CD4-positive, alpha-beta T cell treated with Interleukin-17A for 4 hours (primary cell): ENCODE results near the gene DNM1L.

Experiments
- DNase-seq: peaks from one replicate; pipeline ENCODE4 v3.0.0-alpha.2; 2020; ENCODE audit warnings: mixed read lengths

The DNM1L gene

GRCh38 chr12:32679091-32679919 lies at the start of gene DNM1L:
Gene DNM1L, plus strand, starts transcription at chr12:32679301. Its CDS starts 63 bp downstream, at chr12:32679364.
- DNase-seq, result peak; percentile 92

DNA sequence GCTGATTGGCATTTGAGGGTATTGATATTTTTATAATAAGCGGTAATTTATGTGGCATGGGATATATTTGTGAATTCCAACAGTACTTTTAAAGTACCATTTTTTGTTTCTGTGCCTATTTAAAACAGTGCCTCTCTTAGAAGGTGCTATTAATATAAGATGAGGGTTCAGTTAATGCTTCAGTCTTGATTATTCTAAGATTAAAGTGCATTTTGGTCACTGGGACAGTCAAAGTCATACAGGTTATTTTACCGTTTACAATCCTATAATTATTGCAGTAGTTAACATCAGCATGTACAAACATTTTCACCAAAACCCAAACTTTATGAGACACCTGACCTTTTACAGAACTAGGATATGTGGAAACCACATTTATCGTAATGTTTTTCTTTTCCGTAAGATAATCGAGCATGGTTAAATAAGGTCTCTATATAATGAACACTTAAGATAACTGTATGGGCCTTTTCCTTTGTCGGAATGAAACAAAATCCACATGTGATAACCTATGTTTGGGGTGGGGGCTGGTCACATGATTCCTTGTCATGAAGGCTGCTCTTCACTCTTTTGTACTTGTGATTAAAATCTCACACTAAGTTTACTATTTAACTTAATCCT lies 37.7 kb upstream of the DNM1L start:
- no peak for DNase-seq

GRCh38 chr12:32644431-32644830 lies 34.7 kb upstream of the DNM1L start:
- DNase-seq, result no peak

DNA sequence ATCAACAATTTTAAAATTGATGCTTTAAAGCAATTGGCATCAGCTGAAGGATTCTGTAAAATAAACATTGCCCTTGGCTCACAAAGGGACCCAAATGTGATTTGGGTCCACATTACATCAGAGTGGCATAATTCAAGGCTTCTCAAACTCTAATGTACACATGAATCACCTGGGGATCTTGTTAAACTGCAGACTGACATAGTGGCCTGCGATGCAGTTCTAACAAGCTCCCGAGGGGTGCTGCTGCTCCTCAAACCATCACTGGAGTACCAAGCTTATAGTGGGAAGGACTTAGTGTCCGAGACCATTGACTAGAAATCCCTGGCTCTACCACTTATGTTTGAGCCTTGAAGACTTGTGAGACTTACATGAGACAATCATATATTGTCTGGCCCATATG lies 31.8 kb upstream of the DNM1L start:
- no peak for DNase-seq

DNA sequence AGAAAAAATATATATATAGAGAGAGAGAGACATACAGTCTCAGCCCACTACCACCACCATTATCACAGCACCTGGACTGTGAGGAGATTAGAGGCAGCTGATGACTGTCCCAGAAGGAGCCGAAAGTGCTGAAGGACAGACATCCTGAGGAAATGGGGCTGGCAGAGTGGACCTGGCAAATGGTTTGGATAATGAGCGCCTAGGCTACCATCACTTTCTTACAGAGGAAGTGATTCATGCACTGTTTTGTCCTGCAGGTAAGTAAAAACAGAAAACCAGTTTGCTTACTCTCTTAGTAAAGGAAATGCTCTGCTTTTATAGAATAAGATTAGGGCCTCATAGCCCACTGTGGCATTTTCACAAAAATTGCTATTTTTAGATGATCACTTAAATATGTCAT lies 28.6 kb upstream of the DNM1L start:
- no peak for DNase-seq

DNA sequence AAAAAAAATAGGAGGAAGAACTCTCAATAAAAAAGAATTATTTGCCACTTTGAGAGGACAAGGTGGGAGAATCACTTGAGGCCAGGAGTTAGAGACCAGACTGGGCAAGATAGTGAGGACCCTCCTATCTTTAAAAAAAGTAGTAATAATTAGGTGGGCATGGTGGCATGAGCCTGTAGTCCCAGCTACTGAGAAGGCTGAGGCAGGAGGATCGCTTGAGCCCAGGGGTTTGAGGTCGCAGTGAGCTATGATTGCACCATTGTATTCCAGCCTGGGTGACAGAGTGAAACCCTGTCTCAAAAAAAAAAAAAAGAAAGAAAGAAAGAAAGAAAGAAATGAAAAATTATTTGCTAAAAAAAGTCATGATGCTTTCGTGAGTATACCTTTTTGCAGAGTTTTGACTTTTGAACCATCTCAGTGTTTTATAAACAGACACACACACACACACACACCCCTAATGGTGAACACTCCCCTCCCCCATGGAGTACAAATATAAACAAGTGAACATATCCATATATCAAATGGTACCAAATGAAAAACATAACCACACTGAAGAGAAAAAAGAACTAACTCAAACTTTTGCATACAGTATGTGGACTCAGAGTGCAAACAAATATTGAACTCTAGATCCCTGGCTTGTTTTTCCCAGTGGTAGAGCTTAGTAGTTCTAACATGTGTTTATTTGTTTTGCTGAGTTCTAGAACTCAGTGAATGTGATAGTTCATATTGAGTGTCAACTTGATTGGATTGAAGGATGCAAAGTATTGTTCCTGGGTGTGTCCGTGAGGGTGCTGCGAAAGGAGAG lies 27.7 kb upstream of the DNM1L start:
- no peak for DNase-seq

GRCh38 chr12:32651956-32652210 lies 27.2 kb upstream of the DNM1L start:
- DNase-seq, result no peak

DNA sequence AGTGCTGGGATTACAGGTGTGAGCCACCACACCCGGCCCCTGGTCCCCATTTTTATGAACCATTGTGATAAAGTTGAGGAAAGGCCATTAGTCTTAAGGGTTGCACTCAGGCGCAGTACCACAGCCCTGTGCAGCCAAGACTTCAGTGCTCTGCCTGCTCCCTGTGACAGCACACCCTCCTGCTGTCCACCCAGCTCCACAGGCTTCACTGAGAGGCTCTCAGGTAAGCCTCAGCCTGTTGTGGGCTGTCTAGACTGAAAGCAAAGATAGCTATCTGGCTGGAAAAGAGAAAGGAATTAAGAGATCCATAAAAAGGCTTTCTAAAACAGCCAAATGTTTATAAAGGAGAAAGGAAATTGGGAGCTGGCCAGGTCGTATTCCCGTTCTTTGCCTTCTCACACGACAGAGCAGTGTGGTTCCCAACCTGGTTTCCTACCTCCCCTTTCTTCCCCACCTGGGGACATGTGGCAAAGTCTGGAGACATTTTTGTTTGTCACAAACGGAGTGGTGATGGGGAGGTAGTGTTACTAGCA lies 19.1 kb upstream of the DNM1L start:
- DNase-seq, result no peak

DNA sequence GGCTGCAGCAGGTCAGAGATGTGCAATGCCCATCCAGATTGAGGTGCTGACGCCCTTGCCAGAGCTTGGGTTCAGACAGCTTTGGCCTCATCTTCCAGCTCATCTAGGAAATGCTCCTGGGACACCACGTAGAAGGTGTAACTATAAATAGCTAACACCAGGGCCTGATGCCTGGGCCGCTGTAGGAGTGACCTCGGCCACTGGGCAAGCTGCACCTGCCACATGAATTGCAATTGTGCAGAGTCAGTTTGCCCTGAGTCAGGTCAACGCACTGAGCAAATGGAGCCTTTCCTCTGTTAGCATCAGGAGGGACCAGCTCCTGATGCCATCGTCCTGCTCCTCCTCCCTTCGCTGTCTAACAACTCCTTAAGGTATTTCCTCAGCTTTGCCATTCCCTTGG lies 17.4 kb upstream of the DNM1L start:
- DNase-seq, result no peak

DNA sequence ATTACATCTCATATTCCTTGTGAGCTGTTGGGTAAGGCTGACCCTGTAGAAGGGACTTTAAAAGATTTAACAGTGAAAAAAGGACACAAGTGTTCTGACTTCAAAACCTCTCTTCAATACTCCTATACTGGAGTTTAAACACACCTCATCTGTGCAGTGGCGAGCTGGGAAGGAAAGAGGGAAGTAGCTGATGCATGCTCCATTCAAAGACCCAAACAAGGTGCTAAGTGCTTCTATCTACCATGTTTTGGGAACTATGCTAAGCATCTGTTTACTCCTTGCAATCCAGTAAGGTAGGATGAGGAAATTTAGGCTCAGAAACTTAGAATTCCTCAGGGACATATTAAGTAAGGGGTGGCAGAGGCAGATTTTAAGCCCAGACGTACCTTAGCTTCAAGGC lies 16.4 kb upstream of the DNM1L start:
- no peak for DNase-seq

GRCh38 chr12:32666018-32666417 lies 13.1 kb upstream of the DNM1L start:
- DNase-seq, result no peak

GRCh38 chr12:32669584-32669983 lies 9.5 kb upstream of the DNM1L start:
- DNase-seq, result no peak

- DNase-seq, result no peak
These were observed 6.9 kb upstream of the DNM1L start for GRCh38 chr12:32671930-32672780.

GRCh38 chr12:32679920-32680237 lies 778 bp downstream of the DNM1L start:
- no peak for DNase-seq

DNA sequence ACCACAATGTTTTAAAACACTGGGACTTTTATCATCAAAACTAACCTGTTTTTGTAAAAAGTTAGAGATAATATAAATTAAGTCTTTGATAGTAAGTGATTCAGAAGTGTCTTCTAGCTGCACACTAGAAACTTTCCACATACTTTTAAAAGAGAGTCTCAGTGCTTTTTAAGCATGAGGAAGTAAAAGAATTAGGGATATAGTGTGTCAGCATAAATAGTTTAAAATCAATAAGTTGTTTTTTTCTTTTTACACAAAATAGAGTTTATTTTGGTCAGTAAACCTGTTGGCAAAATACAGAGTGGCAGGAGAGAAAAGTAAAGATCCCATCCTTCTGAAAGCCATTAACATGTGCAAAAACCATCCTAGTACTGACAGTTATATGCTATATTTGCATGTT lies 1.7 kb downstream of the DNM1L start:
- DNase-seq, result no peak

GRCh38 chr12:32681272-32681671 lies 2.2 kb downstream of the DNM1L start:
- DNase-seq, result no peak

DNA sequence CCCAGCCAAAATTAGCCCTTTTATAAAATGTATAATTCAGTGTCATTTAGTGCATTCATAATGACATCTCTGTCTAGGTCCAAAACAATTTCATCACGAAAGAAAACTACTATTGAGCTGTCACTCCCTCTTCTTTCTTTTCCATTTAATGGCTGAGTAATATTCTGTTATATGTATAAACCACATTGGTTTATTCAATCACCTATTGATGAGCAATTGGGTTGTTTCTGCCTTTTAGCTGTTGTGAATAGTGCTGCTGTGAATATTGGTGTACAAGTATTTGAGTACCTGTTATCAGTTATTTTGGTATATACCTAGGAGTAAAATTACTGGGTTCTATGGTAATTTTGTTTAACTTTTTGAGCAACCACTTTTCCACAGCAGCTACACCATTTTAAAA lies 7.2 kb downstream of the DNM1L start:
- no peak for DNase-seq

- DNase-seq, result no peak
These were observed 9.7 kb downstream of the DNM1L start for GRCh38 chr12:32688786-32689185.

DNA sequence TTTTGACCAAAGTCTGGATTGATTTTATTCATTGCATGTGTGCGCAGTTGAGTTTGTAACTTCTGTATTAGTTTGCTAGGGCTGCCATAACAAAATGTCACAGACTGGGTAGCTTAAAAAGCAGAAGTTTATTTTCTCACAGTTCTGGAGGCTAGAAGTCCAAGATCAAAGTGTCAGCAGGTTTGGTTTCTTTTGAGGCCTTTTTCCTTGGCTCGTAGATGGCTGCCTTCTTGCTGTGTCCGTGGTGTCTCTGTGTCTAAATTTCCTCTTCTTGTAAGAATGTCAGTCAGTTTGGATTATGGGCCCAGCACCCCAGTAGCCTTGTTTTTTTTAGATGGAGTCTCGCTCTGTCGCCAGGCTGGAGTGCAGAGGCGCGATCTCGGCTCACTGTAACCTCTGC lies 11.8 kb downstream of the DNM1L start:
- no peak for DNase-seq

GRCh38 chr12:32692358-32692757 lies 13.3 kb downstream of the DNM1L start:
- no peak for DNase-seq

GRCh38 chr12:32693036-32693435 lies 13.9 kb downstream of the DNM1L start:
- no peak for DNase-seq

- DNase-seq, result no peak
These were observed 16.7 kb downstream of the DNM1L start for GRCh38 chr12:32695787-32696186.

DNA sequence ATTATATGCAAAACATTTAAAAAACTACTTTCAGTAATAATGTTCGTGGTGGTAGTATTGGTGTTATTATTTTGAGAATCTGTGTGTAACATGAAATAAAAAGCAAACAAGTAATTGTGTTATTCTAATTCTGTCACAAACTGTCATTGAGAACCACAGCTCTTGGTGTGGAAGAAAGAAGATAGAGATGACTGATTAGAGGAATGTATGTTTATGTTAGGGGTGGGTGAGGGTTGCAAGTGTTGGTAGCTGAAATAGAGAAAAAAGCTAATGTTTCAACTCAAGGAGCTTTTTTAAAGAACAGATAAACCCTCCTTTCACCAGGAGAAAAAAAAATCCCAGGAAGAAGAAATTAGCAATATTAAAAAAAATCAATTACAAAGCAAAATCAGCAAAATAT lies 18.3 kb downstream of the DNM1L start:
- no peak for DNase-seq
